Endothelial cell of umbilical vein (primary cell): ENCODE data around the gene DCLRE1B.

Source experiments
- EZH2 ChIP-seq: IDR thresholded peaks from 2 replicates; pipeline ENCODE4 v1.6.1; 2012; ENCODE audit warnings: borderline replicate concordance, low read depth, mild to moderate bottlenecking, moderate library complexity, low read length, inconsistent platforms; ENCODE audit not compliant: severe bottlenecking
- FOS ChIP-seq: IDR thresholded peaks from 2 replicates; pipeline ENCODE4 v1.6.1; 2011; ENCODE audit warnings: mild to moderate bottlenecking, low read length, moderate library complexity, borderline replicate concordance; ENCODE audit not compliant: insufficient read depth
- POLR2A ChIP-seq: IDR thresholded peaks from 2 replicates; pipeline ENCODE4 v1.6.1; 2012; ENCODE audit warnings: low read depth, mild to moderate bottlenecking, control low read depth, low read length
- POLR2AphosphoS5 ChIP-seq: IDR thresholded peaks from 2 replicates; pipeline ENCODE4 v1.6.1; 2012; ENCODE audit warnings: low read depth, mild to moderate bottlenecking, control low read depth, low read length, moderate library complexity; ENCODE audit not compliant: insufficient read depth
- TF ChIP-seq, protein P1 (sequence below): IDR thresholded peaks from 2 replicates; pipeline ENCODE4 v1.6.1; 2011; ENCODE audit not compliant: insufficient read depth, insufficient read length

DNA sequence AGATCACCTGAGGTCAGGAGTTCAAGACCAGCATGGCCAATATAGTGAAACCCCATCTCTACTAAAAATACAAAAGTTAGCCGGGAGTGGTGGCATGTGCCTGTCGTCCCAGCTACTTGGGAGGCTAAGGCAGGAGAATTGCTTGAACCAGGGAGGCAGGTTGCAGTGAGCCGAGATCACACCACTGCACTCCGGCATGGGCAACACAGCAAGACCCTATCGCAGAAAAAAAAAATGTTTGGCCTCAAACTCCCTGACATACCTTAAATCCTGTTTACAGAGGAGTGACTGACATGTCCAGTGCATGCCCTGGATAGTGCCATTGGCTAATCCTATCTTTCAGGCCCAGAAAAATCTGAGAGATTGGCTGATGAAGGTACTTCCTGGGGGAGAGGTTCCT, 11.8 kb downstream of the DCLRE1B start:
- no peak for TF ChIP-seq POLR2AphosphoS5
- TF ChIP-seq FOS, result no peak
- TF ChIP-seq, protein P1, sequence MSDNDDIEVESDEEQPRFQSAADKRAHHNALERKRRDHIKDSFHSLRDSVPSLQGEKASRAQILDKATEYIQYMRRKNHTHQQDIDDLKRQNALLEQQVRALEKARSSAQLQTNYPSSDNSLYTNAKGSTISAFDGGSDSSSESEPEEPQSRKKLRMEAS, result no peak
- no peak for TF ChIP-seq POLR2A
- TF ChIP-seq EZH2, result no peak
